ENCODE results near the gene PTPRG. TPM values are rescaled to one million over a fixed set of nuclear protein-coding genes. Genes with fewer than 3 reads are reported as not detected.

The PTPRG gene
- total RNA-seq, 1 donor from 2014 or later: 77.2 TPM

- H3K4me1 Mint-ChIP-seq (ENCODE audit: unreplicated experiment): peaks cover 21% of the 10 kb centered on the region
Measured at GRCh38 chr3:61884794-61885193, 323.4 kb downstream of the PTPRG start.

GRCh38 chr3:61885414-61885813 lies 324.0 kb downstream of the PTPRG start:
- Mint-ChIP-seq H3K36me3 (peaks cover 4% of the 10 kb centered on the region), H3K27ac (no peak overlapping the region), H3K4me3 (no peak overlapping the region), H3K27me3 (peaks cover 3% of the 10 kb centered on the region), H3K9me3 (peaks cover 4% of the 10 kb centered on the region), H3K4me1 (ENCODE audit: unreplicated experiment) (peaks cover 26% of the 10 kb centered on the region)
- TF ChIP-seq CTCF (conservative IDR thresholded peaks at IDR 0.05): no peak
- no peak for DNase-seq (ENCODE audit: extremely low spot score, unreplicated experiment)

More at GRCh38 chr3:61884794-61885193, 323.4 kb downstream of the PTPRG start:
- Mint-ChIP-seq H3K36me3 (peaks cover 4% of the 10 kb centered on the region), H3K4me3 (no peak overlapping the region), H3K27me3 (peaks cover 3% of the 10 kb centered on the region), H3K9me3 (peaks cover 4% of the 10 kb centered on the region), H3K27ac (no peak overlapping the region)
- DNase-seq (ENCODE audit: extremely low spot score, unreplicated experiment): no peak
- TF ChIP-seq CTCF (conservative IDR thresholded peaks at IDR 0.05): no peak

GRCh38 chr3:61887206-61887605 lies 325.8 kb downstream of the PTPRG start:
- Mint-ChIP-seq H3K9me3 (no peaks in the 10 kb centered on the region), H3K4me1 (ENCODE audit: unreplicated experiment) (peaks cover 31% of the 10 kb centered on the region)
- no peak for TF ChIP-seq CTCF (conservative IDR thresholded peaks at IDR 0.05)

DNA sequence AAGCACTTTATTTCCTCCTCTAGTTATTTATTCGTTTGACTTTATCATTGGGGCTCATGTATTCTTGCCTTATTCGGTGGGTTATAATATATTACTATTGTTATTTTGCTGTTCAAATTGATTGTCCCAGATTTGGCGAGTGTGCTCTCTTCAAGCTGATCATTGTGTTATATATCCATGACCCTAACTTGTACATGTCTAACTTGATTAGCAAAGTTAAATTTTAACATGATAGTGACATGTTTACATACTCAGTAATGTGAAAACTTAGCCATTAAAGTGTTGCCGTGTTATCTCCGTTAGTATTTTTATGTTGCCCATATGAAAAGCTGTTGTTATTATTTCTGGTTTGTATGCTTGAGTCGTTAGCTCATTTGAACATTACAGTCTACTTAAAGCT lies 327.9 kb downstream of the PTPRG start:
- Mint-ChIP-seq H3K4me1 (ENCODE audit: unreplicated experiment) (peaks cover 40% of the 10 kb centered on the region), H3K9me3 (no peaks in the 10 kb centered on the region), H3K27me3 (peaks cover 3% of the 10 kb centered on the region), H3K27ac (no peak overlapping the region), H3K4me3 (no peak overlapping the region), H3K36me3 (peaks cover 4% of the 10 kb centered on the region)
- TF ChIP-seq CTCF (conservative IDR thresholded peaks at IDR 0.05): no peak
- DNase-seq (ENCODE audit: extremely low spot score, unreplicated experiment): no peak

More at GRCh38 chr3:61887206-61887605, 325.8 kb downstream of the PTPRG start:
- Mint-ChIP-seq H3K27ac (no peak overlapping the region), H3K36me3 (peaks cover 4% of the 10 kb centered on the region), H3K4me3 (no peak overlapping the region), H3K27me3 (peaks cover 3% of the 10 kb centered on the region)
- DNase-seq (ENCODE audit: extremely low spot score, unreplicated experiment): no peak

- H3K36me3 Mint-ChIP-seq: peaks cover 4% of the 10 kb centered on the region
- H3K4me1 Mint-ChIP-seq (ENCODE audit: unreplicated experiment): peaks cover 45% of the 10 kb centered on the region
Measured at GRCh38 chr3:61890167-61890566, 328.8 kb downstream of the PTPRG start.

More at GRCh38 chr3:61890167-61890566, 328.8 kb downstream of the PTPRG start:
- peaks cover 3% of the 10 kb centered on the region for H3K27me3 Mint-ChIP-seq
- no peaks in the 10 kb centered on the region for H3K9me3 Mint-ChIP-seq
- peak overlapping the region; percentile 13 for H3K4me3 Mint-ChIP-seq
- no peak overlapping the region for H3K27ac Mint-ChIP-seq
- TF ChIP-seq CTCF (conservative IDR thresholded peaks at IDR 0.05): no peak
- DNase-seq (ENCODE audit: extremely low spot score, unreplicated experiment): no peak

Measured in type B pancreatic cell (in vitro differentiated cells).